ENCODE measurements around the gene ADGRG6. TPM values are rescaled to one million over a fixed set of nuclear protein-coding genes. Genes with fewer than 3 reads are reported as not detected.

Gene ADGRG6
- total RNA-seq, 1 experiment from 2014 or later: 0.49 TPM

- no peaks in the 10 kb centered on the region for H3K27me3 ChIP-seq (replicated peaks; ENCODE audit: insufficient read depth, low read depth, low read length, poor library complexity)
- TF ChIP-seq EZH2 (IDR thresholded peaks at IDR 0.05; ENCODE audit: borderline replicate concordance, low read depth, low read length, poor library complexity, severe bottlenecking) (no peak), CTCF (conservative IDR thresholded peaks at IDR 0.05; ENCODE audit: low read depth, low read length) (no peak)
- H3K4me1 ChIP-seq (ENCODE audit: insufficient read depth, low read length, poor library complexity, severe bottlenecking): no peaks in the 10 kb centered on the region
- no peak for DNase-seq (ENCODE audit: low spot score)
- H3K27ac ChIP-seq (ENCODE audit: low read depth, low read length, poor library complexity, severe bottlenecking): no peak overlapping the region
- POLR2A ChIA-PET (ENCODE audit: low non-redundant PET): no interaction called here
- CTCF ChIA-PET: interaction anchor here (0.6 kb wide), 1 partner anchor 251 kb away, joined by 4 read pairs; no protein-coding TSS in a partner anchor
- intact Hi-C loops (cut with micrococcal nuclease; ENCODE audit: unreplicated experiment): no loop called here
- H3K36me3 ChIP-seq (ENCODE audit: insufficient read depth, low read length, poor library complexity, severe bottlenecking): no peaks in the 10 kb centered on the region
- H3K4me3 ChIP-seq (ENCODE audit: low read depth, low read length, poor library complexity, severe bottlenecking): no peak overlapping the region
- BruUV-seq (replicated peaks): no TSS peak
- H3K9me3 ChIP-seq (ENCODE audit: low read depth, low read length, poor library complexity, severe bottlenecking): no peaks in the 10 kb centered on the region
Measured at GRCh38 chr6:142459271-142459670, 157.5 kb downstream of the ADGRG6 start.

- Histone ChIP-seq H3K9me3 (ENCODE audit: low read depth, low read length, poor library complexity, severe bottlenecking) (no peaks in the 10 kb centered on the region), H3K4me1 (ENCODE audit: insufficient read depth, low read length, poor library complexity, severe bottlenecking) (no peaks in the 10 kb centered on the region), H3K36me3 (ENCODE audit: insufficient read depth, low read length, poor library complexity, severe bottlenecking) (no peaks in the 10 kb centered on the region), H3K4me3 (ENCODE audit: low read depth, low read length, poor library complexity, severe bottlenecking) (no peak overlapping the region), H3K27ac (ENCODE audit: low read depth, low read length, poor library complexity, severe bottlenecking) (no peak overlapping the region), H3K27me3 (replicated peaks; ENCODE audit: insufficient read depth, low read depth, low read length, poor library complexity) (no peaks in the 10 kb centered on the region)
- ChIA-PET POLR2A (ENCODE audit: low non-redundant PET) (no interaction called here), CTCF (no interaction called here)
- DNase-seq (ENCODE audit: low spot score): peak; percentile 9
- TF ChIP-seq EZH2 (IDR thresholded peaks at IDR 0.05; ENCODE audit: borderline replicate concordance, low read depth, low read length, poor library complexity, severe bottlenecking) (no peak), CTCF (conservative IDR thresholded peaks at IDR 0.05; ENCODE audit: low read depth, low read length) (0 out of 2 replicates have a peak, but pooled peaks have one; percentile 15)
- intact Hi-C loops (cut with micrococcal nuclease; ENCODE audit: unreplicated experiment): no loop called here
- no TSS peak for BruUV-seq (replicated peaks)
Measured at GRCh38 chr6:142462260-142462659, 160.5 kb downstream of the ADGRG6 start.

- intact Hi-C loops (cut with micrococcal nuclease; ENCODE audit: unreplicated experiment): no loop called here
- Histone ChIP-seq H3K4me1 (ENCODE audit: insufficient read depth, low read length, poor library complexity, severe bottlenecking) (no peaks in the 10 kb centered on the region), H3K4me3 (ENCODE audit: low read depth, low read length, poor library complexity, severe bottlenecking) (no peak overlapping the region), H3K36me3 (ENCODE audit: insufficient read depth, low read length, poor library complexity, severe bottlenecking) (no peaks in the 10 kb centered on the region), H3K9me3 (ENCODE audit: low read depth, low read length, poor library complexity, severe bottlenecking) (no peaks in the 10 kb centered on the region), H3K27me3 (replicated peaks; ENCODE audit: insufficient read depth, low read depth, low read length, poor library complexity) (no peaks in the 10 kb centered on the region), H3K27ac (ENCODE audit: low read depth, low read length, poor library complexity, severe bottlenecking) (no peak overlapping the region)
- no peak for DNase-seq (ENCODE audit: low spot score)
- CTCF ChIA-PET: no interaction called here
- BruUV-seq (replicated peaks): no TSS peak
- TF ChIP-seq EZH2 (IDR thresholded peaks at IDR 0.05; ENCODE audit: borderline replicate concordance, low read depth, low read length, poor library complexity, severe bottlenecking) (no peak), CTCF (conservative IDR thresholded peaks at IDR 0.05; ENCODE audit: low read depth, low read length) (no peak)
- POLR2A ChIA-PET (ENCODE audit: low non-redundant PET): no interaction called here
Measured at GRCh38 chr6:142463988-142464387, 162.2 kb downstream of the ADGRG6 start.

Data from A673 (cell line).